Osteoblast (primary cell): ENCODE measurements around the gene ADARB2. TPM values are rescaled to one million over a fixed set of nuclear protein-coding genes. Genes with fewer than 3 reads are reported as not detected.

Experiments used
- DNase-seq: peaks from one replicate; pipeline ENCODE4 v3.0.0; 2011; ENCODE audit warnings: low spot score, mixed read lengths; ENCODE audit not compliant: insufficient read length; ENCODE audit errors: missing footprints
- H2AFZ ChIP-seq: 2 replicates; pipeline ENCODE4 v1.6.0; 2011; ENCODE audit warnings: mild to moderate bottlenecking, low read length
- H3K27ac ChIP-seq: 2 replicates; pipeline ENCODE4 v1.5.1; 2011; ENCODE audit warnings: mild to moderate bottlenecking, low read depth, low read length, moderate library complexity
- H3K27me3 ChIP-seq: 2 replicates; pipeline ENCODE4 v1.6.0; 2012; ENCODE audit warnings: mild to moderate bottlenecking, control low read depth, inconsistent platforms, low read length, moderate library complexity; ENCODE audit not compliant: insufficient read depth
- H3K36me3 ChIP-seq: 2 replicates; pipeline ENCODE4 v1.5.1; 2011; ENCODE audit warnings: mild to moderate bottlenecking, low read length, control low read depth, moderate library complexity; ENCODE audit not compliant: insufficient read depth
- H3K4me1 ChIP-seq: 2 replicates; pipeline ENCODE4 v1.5.1; 2011; ENCODE audit warnings: mild to moderate bottlenecking, low read length, control low read depth, moderate library complexity; ENCODE audit not compliant: insufficient read depth
- H3K4me2 ChIP-seq: 2 replicates; pipeline ENCODE4 v1.6.0; 2011; ENCODE audit warnings: mild to moderate bottlenecking, low read length; ENCODE audit not compliant: insufficient read depth
- H3K4me3 ChIP-seq: fragments of 200-600 bp; sonication (generic); 3 replicates; pipeline ENCODE4 v1.5.1; 2012; ENCODE audit warnings: mild to moderate bottlenecking, low read length, inconsistent platforms; ENCODE audit not compliant: insufficient read depth
- H3K79me2 ChIP-seq: 2 replicates; pipeline ENCODE4 v1.6.0; 2012; ENCODE audit warnings: mild to moderate bottlenecking, low read length, control low read depth, inconsistent platforms; ENCODE audit not compliant: insufficient read depth
- H3K9me3 ChIP-seq: 2 replicates; pipeline ENCODE4 v1.5.1; 2011; ENCODE audit warnings: low read depth, low read length, control low read depth
- H4K20me1 ChIP-seq: 2 replicates; pipeline ENCODE4 v1.6.0; 2012; ENCODE audit warnings: mild to moderate bottlenecking, low read length, control low read depth; ENCODE audit not compliant: insufficient read depth
- CTCF ChIP-seq: IDR thresholded peaks from 2 replicates; pipeline ENCODE4 v1.5.1; 2011; ENCODE audit warnings: mild to moderate bottlenecking, low read depth, low read length, moderate library complexity; ENCODE audit errors: extremely low read depth
- total RNA-seq: library from RNA; depleted of rRNA; stranded (reverse); fragments of >200 nt; gene quantifications from 2 replicates; pipeline ENCODE4 v1.2.3, GENCODE V29; 2012

Gene ADARB2
- total RNA-seq, 1 donor: not detected

DNA sequence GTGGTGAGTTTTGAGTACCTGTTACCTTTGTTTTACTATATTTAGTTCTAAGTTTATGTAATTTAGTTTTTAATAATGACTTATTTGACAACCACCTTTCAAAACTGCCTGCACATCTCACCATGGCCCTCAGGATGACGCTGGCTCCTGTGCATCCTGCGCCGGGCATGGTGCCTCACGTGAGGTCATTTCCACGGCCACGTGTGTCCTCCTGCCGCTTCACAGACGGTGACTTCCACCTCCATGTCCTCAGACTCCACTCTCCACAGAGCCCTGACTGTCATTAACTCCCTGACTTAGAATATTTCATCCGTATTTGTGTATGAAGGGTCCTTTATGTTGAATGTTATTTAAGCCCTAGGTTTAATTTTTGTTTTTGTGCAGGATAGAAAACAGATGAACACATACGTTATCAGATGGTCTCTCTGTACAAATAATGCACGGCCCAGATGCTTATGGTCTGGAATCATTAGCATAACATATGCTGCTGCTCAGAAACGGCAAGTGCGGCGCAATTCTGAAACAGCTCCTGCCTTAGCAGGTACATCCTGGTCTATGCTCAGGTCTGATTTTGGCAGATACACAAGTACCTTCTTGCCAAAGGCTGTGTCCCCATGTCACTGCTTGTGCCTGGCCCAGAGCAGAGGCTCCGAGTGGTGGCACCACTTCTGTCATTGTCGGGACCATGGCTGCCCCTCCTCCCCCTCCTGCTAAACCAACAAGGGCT, 525.3 kb downstream of the ADARB2 start:
- no peaks in the 10 kb centered on the region for H3K36me3 ChIP-seq
- no peak overlapping the region for H3K27ac ChIP-seq
- H4K20me1 ChIP-seq: no peaks in the 10 kb centered on the region
- no peaks in the 10 kb centered on the region for H3K27me3 ChIP-seq
- no peak for DNase-seq
- no peak overlapping the region for H3K4me3 ChIP-seq
- no peaks in the 10 kb centered on the region for H3K9me3 ChIP-seq
- no peaks in the 10 kb centered on the region for H3K4me1 ChIP-seq
- TF ChIP-seq CTCF: no peak
- H3K79me2 ChIP-seq: no peaks in the 10 kb centered on the region
- no peak overlapping the region for H2AFZ ChIP-seq
- H3K4me2 ChIP-seq: no peak overlapping the region

- no peak for TF ChIP-seq CTCF
Observed at GRCh38 chr10:1210667-1211066, 526.7 kb downstream of the ADARB2 start.

GRCh38 chr10:1209355-1209979, 527.9 kb downstream of the ADARB2 start:
- no peaks in the 10 kb centered on the region for H3K79me2 ChIP-seq
- no peaks in the 10 kb centered on the region for H3K27me3 ChIP-seq
- H3K27ac ChIP-seq: no peak overlapping the region
- TF ChIP-seq CTCF: no peak
- H4K20me1 ChIP-seq: no peaks in the 10 kb centered on the region
- H3K36me3 ChIP-seq: no peaks in the 10 kb centered on the region
- peak; percentile 57 for DNase-seq
- H3K4me2 ChIP-seq: no peak overlapping the region
- no peaks in the 10 kb centered on the region for H3K9me3 ChIP-seq
- no peaks in the 10 kb centered on the region for H3K4me1 ChIP-seq
- no peak overlapping the region for H2AFZ ChIP-seq
- H3K4me3 ChIP-seq: no peak overlapping the region

More at GRCh38 chr10:1210667-1211066, 526.7 kb downstream of the ADARB2 start:
- Histone ChIP-seq H2AFZ (no peak overlapping the region), H3K36me3 (no peaks in the 10 kb centered on the region), H4K20me1 (no peaks in the 10 kb centered on the region), H3K9me3 (no peaks in the 10 kb centered on the region), H3K79me2 (no peaks in the 10 kb centered on the region), H3K4me2 (no peak overlapping the region), H3K4me1 (no peaks in the 10 kb centered on the region), H3K27ac (no peak overlapping the region), H3K4me3 (no peak overlapping the region), H3K27me3 (no peaks in the 10 kb centered on the region)
- no peak for DNase-seq
